Cardiac fibroblast (primary cell): ENCODE results near the gene SPINDOC.

Experiments used
- DNase-seq, 2 donors: peaks; one replicate each; pipeline versions ENCODE4 v3.0.0 to v3.0.0-alpha.2; 2010; ENCODE audit warnings: low read depth in 2 of 2
- H3K4me3 ChIP-seq, 2 donors: replicated peaks in 1 of 2; 1 replicate in 1 of 2; 2 replicates in 1 of 2; pipeline ENCODE4 v1.5.1; 2011; ENCODE audit warnings: low read depth in 2 of 2, low read length in 2 of 2, mild to moderate bottlenecking in 2 of 2, moderate library complexity in 1 of 2
- CTCF ChIP-seq: IDR thresholded peaks from one replicate; pipeline ENCODE4 v1.5.1; 2011; ENCODE audit warnings: low read depth, mild to moderate bottlenecking, low read length, inconsistent platforms

The SPINDOC gene

GRCh38 chr11:63775191-63775590, 38.1 kb upstream of the SPINDOC start:
- no peak for TF ChIP-seq CTCF
- DNase-seq, result no peak
- H3K4me3 ChIP-seq, result no peak overlapping the region

- H3K4me3 ChIP-seq, result no peak overlapping the region
- no peak for TF ChIP-seq CTCF
- peak in 1 of 2 donors; percentile 31 for DNase-seq
These were observed 34.2 kb upstream of the SPINDOC start for GRCh38 chr11:63779039-63779438.

GRCh38 chr11:63782749-63783148, 30.5 kb upstream of the SPINDOC start:
- H3K4me3 ChIP-seq, result no peak overlapping the region
- TF ChIP-seq CTCF, result no peak
- DNase-seq, result no peak

- no peak for TF ChIP-seq CTCF
- no peak for DNase-seq
- no peak overlapping the region for H3K4me3 ChIP-seq
These were observed 29.2 kb upstream of the SPINDOC start for GRCh38 chr11:63783925-63784592.

- DNase-seq, result no peak
- TF ChIP-seq CTCF, result no peak
- H3K4me3 ChIP-seq, result no peak overlapping the region
These were observed 27.4 kb upstream of the SPINDOC start for GRCh38 chr11:63785823-63786222.

GRCh38 chr11:63791495-63792167, 21.6 kb upstream of the SPINDOC start:
- DNase-seq, result no peak
- H3K4me3 ChIP-seq, result no peak overlapping the region
- TF ChIP-seq CTCF, result no peak
